GM12865 (cell line): ENCODE data around the gene NDUFS1.

Experiments
- DNase-seq: peaks from one replicate; pipeline ENCODE4 v3.0.0; 2010; ENCODE audit warnings: low read depth
- H3K4me3 ChIP-seq: 2 replicates; pipeline ENCODE4 v1.5.1; 2011; ENCODE audit warnings: mild to moderate bottlenecking, low read depth, low read length, control low read depth
- TF ChIP-seq, protein P1 (sequence below): IDR thresholded peaks from 2 replicates; pipeline ENCODE4 v1.5.1; 2011; ENCODE audit warnings: low read length, control low read depth, low read depth, inconsistent platforms; ENCODE audit not compliant: insufficient read depth; ENCODE audit errors: missing control alignments

Gene NDUFS1

GRCh38 chr2:206085742-206086445 lies 73.3 kb downstream of the NDUFS1 start, which contains the start of gene INO80D:
Gene INO80D (minus strand): TSS chr2:206086174. CDS start chr2:206063016, 23,158 bp downstream.
- TF ChIP-seq, protein P1, sequence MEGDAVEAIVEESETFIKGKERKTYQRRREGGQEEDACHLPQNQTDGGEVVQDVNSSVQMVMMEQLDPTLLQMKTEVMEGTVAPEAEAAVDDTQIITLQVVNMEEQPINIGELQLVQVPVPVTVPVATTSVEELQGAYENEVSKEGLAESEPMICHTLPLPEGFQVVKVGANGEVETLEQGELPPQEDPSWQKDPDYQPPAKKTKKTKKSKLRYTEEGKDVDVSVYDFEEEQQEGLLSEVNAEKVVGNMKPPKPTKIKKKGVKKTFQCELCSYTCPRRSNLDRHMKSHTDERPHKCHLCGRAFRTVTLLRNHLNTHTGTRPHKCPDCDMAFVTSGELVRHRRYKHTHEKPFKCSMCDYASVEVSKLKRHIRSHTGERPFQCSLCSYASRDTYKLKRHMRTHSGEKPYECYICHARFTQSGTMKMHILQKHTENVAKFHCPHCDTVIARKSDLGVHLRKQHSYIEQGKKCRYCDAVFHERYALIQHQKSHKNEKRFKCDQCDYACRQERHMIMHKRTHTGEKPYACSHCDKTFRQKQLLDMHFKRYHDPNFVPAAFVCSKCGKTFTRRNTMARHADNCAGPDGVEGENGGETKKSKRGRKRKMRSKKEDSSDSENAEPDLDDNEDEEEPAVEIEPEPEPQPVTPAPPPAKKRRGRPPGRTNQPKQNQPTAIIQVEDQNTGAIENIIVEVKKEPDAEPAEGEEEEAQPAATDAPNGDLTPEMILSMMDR = peak; percentile 64
- peak; percentile 93 for DNase-seq
- peak within 1 kb of the TSS; percentile 92 for H3K4me3 ChIP-seq

- peak; percentile 58 for DNase-seq
- peak overlapping the region; percentile 92 for H3K4me3 ChIP-seq
- TF ChIP-seq, protein P1 = no peak
These were observed 74.1 kb downstream of the NDUFS1 start for GRCh38 chr2:206084870-206085741.

- peak; percentile 24 for DNase-seq
- H3K4me3 ChIP-seq = peak overlapping the region; percentile 92
- TF ChIP-seq, protein P1 = no peak
These were observed 74.8 kb downstream of the NDUFS1 start for GRCh38 chr2:206084439-206084869.

GRCh38 chr2:206083602-206084438 lies 75.4 kb downstream of the NDUFS1 start:
- peak; percentile 67 for DNase-seq
- TF ChIP-seq, protein P1 = no peak
- H3K4me3 ChIP-seq = peak overlapping the region; percentile 92

DNA sequence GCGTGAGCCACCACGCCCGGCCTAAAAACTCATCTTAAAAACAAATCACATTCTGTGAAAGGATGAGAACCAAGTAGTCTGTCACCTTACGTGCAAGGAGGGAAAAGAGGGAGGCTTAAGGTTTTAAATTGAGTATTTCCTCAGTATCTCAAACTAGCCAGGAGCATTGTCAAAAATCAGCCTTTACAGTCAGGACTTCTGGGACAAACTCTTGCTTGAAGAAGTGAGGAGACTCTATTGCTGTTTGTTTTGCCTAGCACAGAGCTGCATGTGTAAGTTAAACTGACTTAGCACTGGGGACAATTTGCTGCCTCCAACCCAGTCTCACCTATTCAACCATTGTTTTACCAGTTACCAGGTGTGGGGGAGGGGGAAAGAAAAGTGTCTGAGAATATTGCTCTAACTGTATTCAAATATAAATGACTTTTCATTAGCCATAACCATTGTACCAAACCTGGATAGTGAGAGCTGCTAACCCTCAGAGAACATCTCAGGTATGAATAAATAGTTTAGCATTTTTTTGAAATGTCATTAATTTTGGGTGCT lies 76.9 kb downstream of the NDUFS1 start:
- TF ChIP-seq, protein P1 = no peak
- H3K4me3 ChIP-seq = no peak overlapping the region
- DNase-seq = peak; percentile 3

GRCh38 chr2:206080927-206081326 lies 78.3 kb downstream of the NDUFS1 start:
- no peak for DNase-seq
- H3K4me3 ChIP-seq = no peak overlapping the region
- TF ChIP-seq, protein P1 = no peak
